Renal cortical epithelial cell (primary cell): ENCODE measurements around the gene CAPZA1. TPM values are rescaled to one million over a fixed set of nuclear protein-coding genes. Genes with fewer than 3 reads are reported as not detected.

ENCODE experiments used
- DNase-seq: peaks from one replicate; pipeline ENCODE4 v3.0.0-alpha.2; 2011; ENCODE audit warnings: low read depth
- total RNA-seq: library from RNA; depleted of rRNA; stranded (reverse); fragments of >200 nt; gene quantifications from 2 replicates; pipeline ENCODE4 v1.2.3, GENCODE V29; 2014

The CAPZA1 gene
- total RNA-seq, 1 donor from 2014 or later = 236 TPM

DNA sequence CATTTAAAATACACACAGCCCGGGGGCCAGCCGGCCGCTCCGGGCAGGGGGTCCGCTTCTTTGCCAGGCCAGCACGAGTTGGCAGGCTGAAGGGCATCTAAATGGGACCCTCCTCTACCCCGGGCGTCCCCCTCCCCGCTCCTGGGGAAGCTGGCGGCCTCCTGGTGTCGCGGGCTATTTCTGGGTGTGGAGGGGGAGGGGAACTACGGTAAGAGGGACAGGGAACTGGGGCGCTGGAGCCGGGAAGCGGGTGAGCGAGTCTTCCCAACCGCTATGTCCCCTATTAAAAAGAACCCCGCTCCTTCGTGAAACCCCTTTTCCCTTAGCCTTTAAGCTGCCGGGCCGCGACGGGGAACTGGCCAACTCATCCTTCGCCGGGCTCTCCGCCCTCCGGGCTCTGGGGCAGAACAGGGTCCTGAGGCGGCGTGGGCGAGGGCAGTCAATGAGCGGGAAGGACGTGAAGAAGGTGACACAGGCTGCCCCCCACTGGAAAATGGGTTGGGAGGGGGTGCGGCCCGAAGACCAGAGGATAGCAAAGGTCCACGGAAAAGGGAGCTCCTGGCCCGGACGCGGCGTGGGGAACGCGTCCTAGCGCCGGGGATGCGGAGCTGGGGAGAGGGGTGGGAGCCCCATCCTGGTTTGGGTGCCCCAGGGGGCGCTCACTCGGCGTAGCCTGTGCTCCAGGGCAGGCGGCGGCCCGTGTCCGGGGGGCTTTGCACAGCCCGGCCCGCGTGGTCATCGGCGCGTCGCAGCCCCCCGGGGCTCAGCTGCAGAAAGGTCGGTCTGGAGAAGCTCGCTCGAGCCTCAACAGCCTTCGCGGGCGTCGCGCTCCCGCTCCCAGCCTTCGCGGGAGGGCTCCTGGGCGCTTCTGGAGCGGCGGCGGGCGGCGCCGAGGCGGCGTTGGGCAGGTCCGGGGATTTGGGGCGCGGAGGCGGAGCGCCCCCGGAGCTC lies 95.0 kb downstream of the CAPZA1 start:
- DNase-seq = no peak

DNA sequence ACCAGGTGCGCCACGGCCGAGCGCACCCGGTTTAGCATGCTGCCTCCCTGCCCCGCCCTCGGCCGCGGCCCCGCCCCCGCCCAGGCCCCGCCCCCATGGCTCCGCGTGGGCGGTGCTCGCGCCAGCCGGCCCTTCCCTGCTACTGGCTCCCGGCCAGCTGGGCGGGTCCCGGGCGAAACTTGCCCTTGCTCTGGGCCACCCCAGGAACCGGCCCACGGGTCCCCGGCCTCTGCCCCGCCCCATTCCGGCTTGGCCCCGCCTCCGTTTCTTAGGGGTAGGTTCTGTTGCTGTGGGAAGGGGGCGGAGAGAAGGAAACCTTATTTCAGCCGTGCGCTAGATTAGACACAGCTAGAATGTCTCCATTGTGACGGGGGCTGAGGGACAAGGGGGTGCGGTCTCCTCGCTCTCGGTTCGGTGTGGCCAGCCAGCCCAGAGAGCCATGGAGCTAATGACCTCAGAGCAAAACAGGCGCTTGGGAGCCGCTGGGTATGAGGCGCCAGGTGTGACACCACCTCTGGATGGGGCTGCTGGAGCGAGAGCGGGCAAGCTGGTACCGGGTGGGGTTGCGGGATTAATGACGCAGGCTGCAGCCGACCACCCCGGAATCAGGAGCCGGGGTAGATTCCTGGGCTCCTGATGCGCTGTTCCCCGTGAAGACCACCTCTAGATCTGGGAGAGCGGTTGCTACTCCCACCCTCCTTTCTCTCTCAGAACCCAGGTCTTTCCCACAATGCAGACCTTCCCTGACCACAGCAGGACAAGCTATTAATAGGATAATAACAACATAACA lies 95.8 kb downstream of the CAPZA1 start, which contains the start of gene PPM1J:
PPM1J (minus strand) TSS at position 69 of the 790 bp plus-strand sequence; CDS start at position 38, 31 bp downstream.
- DNase-seq = peak; percentile 89

DNA sequence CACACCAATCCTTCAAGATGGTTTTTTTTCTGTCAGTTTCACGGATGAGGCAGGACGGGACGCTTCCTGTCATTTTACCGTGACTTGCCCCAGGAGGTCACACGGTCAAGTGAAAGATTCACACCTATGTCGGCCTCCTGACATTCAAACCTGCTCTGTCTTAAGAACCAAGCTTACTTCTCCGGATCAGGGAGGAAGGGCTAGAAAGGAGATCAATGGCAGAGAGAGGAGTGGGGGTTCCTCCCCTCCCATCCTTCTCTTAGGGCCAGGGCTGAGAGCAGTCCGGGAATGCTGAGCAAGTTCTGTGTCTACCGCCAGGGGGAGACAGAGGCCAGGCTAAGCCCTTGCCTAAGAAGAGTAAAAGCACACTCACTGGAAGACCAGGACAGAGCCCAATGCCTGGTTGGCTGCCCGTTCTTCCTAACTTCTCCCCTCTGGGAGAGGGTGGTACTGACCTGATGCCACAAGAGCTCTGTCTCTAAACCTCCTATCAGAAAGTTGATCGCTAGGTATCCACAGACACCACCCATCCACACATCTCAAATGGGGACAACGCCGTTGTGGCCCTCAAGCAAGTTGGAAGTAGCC lies 96.6 kb downstream of the CAPZA1 start:
- DNase-seq = peak; percentile 86

DNA sequence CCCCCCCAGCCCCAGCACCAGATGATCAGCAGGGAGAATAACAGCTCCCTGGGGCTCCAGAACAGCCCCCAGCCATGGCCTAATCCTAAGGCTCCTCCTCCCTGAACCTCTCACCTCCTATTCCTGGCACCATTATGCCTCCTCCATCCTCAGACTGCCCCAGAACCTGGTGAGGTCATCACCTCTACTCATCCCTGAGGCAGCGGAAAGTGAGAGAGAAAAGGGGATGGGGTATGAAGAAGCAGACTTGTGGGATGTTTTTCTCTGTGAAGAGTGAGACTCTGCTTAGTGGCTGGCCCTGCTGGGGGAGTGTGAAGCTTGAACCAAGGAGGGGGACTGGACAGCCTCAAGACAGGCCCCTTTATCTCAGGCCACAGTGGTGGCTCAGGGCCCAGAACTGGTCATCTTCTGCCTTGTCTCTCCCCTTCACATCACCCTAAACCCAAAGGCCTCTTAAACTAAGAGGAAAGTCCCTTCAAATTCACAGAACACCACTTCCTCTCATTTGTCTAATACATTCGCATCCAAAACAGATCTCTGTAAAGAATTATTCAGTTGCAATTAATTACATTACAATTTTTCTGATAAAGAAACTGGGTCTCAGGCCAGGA lies 97.7 kb downstream of the CAPZA1 start:
- no peak for DNase-seq

DNA sequence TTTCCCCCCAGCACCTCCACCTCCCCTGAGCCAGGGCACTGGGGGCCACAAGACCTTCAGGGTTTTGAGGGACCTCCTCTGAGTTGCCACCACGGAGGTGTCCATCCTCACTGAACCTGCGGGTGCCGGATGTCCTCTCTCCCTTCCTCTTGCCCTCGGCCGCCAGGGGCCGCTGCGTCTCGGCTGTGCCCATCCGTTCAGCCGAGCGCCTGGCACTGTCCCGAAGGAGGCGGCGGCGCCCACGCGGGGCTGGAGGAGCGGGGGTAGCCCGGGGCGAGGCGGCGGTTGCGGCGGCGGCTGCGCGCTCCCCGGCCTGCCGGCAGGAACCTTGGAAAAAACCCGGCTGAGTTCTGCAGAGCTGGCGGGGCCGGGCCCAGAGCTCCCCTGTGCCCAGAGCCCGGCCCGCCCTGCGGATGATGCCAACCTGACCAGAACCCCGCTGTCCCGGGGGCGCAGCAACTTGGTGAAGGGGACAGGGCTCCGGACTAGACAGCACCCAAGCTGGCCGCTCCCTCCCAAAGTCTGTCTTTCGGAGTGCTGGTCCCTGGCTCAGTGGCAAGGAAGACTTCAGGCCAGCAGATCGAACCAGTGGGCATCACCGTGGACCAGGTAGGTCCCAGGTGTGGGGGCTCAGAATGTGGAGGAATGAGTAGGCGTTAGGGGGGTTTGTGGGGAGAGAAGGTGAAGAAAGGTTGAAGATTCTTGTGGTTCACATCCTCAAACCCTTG lies 99.2 kb downstream of the CAPZA1 start:
- peak; percentile 32 for DNase-seq

DNA sequence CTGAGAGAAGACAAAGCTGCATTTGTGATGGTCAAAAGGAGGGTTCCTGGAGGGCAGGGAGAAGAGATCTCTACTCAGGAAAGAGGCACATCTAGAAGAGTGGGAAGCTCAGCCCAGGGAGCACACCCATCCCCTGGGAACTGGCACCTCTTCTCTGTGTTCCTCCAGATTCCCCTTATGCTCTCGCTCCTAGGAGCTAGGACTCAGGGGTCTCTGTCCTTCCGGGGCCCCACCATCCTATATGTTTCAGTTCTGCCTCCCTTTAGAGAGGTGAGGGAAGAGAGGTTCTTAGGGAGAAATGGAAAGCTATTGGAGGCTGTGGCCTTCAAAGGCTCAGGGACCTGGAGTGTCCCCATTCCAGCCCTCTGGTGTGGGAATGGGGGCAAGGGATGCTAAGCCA lies 100.1 kb downstream of the CAPZA1 start:
- no peak for DNase-seq

DNA sequence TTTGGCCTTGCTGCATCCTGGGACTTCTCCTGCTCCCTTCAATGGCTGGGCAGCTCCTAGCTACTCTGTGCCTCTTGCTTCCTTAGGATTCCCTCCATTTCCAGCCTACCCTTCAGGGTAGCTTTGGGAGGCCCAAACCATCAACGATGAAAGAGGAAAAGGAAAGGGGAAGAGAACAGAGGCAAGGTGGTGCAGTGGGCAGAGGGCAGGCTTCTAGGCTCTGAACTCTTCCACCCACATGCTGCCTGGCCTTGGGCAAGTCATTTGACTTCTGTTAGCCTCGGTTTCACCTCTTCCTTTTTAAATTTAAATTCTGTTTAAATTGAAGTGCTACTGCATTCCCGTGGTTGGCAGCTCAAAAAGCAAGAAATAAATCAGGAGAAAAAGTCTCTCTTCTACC lies 101.2 kb downstream of the CAPZA1 start:
- no peak for DNase-seq

Other genes starting within 250 kb of the CAPZA1 start
- 24.0 and 83.8 TPM in 2 replicates for gene CTTNBP2NL, start 223.6 kb upstream of the CAPZA1 start, total RNA-seq
- gene WNT2B, start 110.9 kb upstream of the CAPZA1 start, total RNA-seq = 4.7 and 33.5 TPM in 2 replicates
- 14.8 and 17.0 TPM in 2 replicates for gene ST7L, start 691 bp upstream of the CAPZA1 start, total RNA-seq
- gene MOV10, start 54.8 kb downstream of the CAPZA1 start, total RNA-seq = 35.4 and 48.9 TPM in 2 replicates
- 516 and 1,250 TPM in 2 replicates for gene RHOC, start 87.3 kb downstream of the CAPZA1 start, total RNA-seq
- gene PPM1J, start 95.5 kb downstream of the CAPZA1 start, total RNA-seq = 2.5 and 2.6 TPM in 2 replicates